Natural killer cell (primary cell): ENCODE results near the gene FBXL17. TPM values are rescaled to one million over a fixed set of nuclear protein-coding genes. Genes with fewer than 3 reads are reported as not detected.

ENCODE experiments used
- ATAC-seq, 3 donors: fragments of 150-1000 bp in 2 of 3; fragments of 200-7000 bp in 1 of 3; cut with Tn5 transposase; 1 replicate in 1 of 3; 2 replicates in 2 of 3; pipeline ENCODE4 v1.10.0; 2021; ENCODE audit warnings: mild to moderate bottlenecking in 2 of 3, moderate library complexity in 2 of 3
- DNase-seq, 2 donors: peaks; one replicate each; pipeline versions ENCODE4 v3.0.0 to v3.0.0-alpha.2; 2013 to 2021; ENCODE audit warnings: mixed read lengths in 1 of 2
- H3K27ac ChIP-seq: one replicate; pipeline ENCODE4 v1.5.1; 2013; ENCODE audit warnings: mild to moderate bottlenecking, low read length
- H3K27me3 ChIP-seq: one replicate; pipeline ENCODE4 v1.6.1; 2013; ENCODE audit warnings: low read length; ENCODE audit not compliant: control insufficient read depth, insufficient read depth
- H3K36me3 ChIP-seq: one replicate; pipeline ENCODE4 v1.6.1; 2013; ENCODE audit warnings: low read length; ENCODE audit not compliant: control insufficient read depth, insufficient read depth
- H3K4me1 ChIP-seq: one replicate; pipeline ENCODE4 v1.6.1; 2013; ENCODE audit warnings: low read length; ENCODE audit not compliant: control insufficient read depth, insufficient read depth
- H3K4me3 ChIP-seq: one replicate; pipeline ENCODE4 v1.5.1; 2013; ENCODE audit warnings: low read length
- H3K9me3 ChIP-seq: one replicate; pipeline ENCODE4 v1.6.1; 2013; ENCODE audit warnings: low read length; ENCODE audit not compliant: control insufficient read depth, insufficient read depth
- H3K27ac Mint-ChIP-seq, 2 donors: one replicate each; pipeline ENCODE4 v1.8.0; 2022; ENCODE audit warnings: mild to moderate bottlenecking in 2 of 2, mixed read lengths in 2 of 2, moderate library complexity in 1 of 2
- H3K27me3 Mint-ChIP-seq, 2 donors: one replicate each; pipeline ENCODE4 v1.8.0; 2022; ENCODE audit warnings: low read depth in 2 of 2, mixed read lengths in 2 of 2
- H3K36me3 Mint-ChIP-seq: one replicate; pipeline ENCODE4 v1.8.0; 2022; ENCODE audit warnings: mixed read lengths
- H3K4me1 Mint-ChIP-seq, 2 donors: one replicate each; pipeline ENCODE4 v1.8.0; 2022; ENCODE audit warnings: mixed read lengths in 2 of 2
- H3K4me3 Mint-ChIP-seq: one replicate; pipeline ENCODE4 v1.8.0; 2022; ENCODE audit warnings: mild to moderate bottlenecking, moderate library complexity, mixed read lengths
- H3K9me3 Mint-ChIP-seq, 2 donors: one replicate each; pipeline ENCODE4 v1.8.0; 2022; ENCODE audit warnings: mixed read lengths in 2 of 2
- CTCF ChIP-seq: fragments of 200-600 bp; IDR thresholded peaks from one replicate; pipeline ENCODE4 v1.8.0; 2022; ENCODE audit warnings: antibody characterized with exemption
- WGBS: methylation state at CpG from one replicate; pipeline ENCODE4 v1.1.7; 2013; ENCODE audit warnings: missing lambda C conversion rate; ENCODE audit not compliant: insufficient coverage; 5-methylcytosine and 5-hydroxymethylcytosine counted together
- intact Hi-C: fragments of 100-400 bp; cut with micrococcal nuclease; formaldehyde crosslinking; loops from one replicate; pipeline ENCODE4 v1.14.2; 2022
- total RNA-seq, 4 donors: library from RNA; stranded (reverse); fragments of 120-200 nt in 1 of 4; gene quantifications; one replicate each; pipeline versions ENCODE4 v1.2.3 to v1.2.4, GENCODE V29; 2013 to 2022

Gene FBXL17
- total RNA-seq, 3 donors from 2014 or later (not counting 1 experiment from before 2014, with no cell fraction given) = 34.2 to 46.8 (median 34.9) TPM

- Mint-ChIP-seq H3K9me3 (peaks cover 0 to 3% of the 10 kb centered on the region in 2 donors), H3K27me3 (peaks cover 6 to 18% of the 10 kb centered on the region in 2 donors), H3K4me3 (no peak overlapping the region), H3K36me3 (no peaks in the 10 kb centered on the region), H3K27ac (no peak overlapping the region), H3K4me1 (no peaks in the 10 kb centered on the region)
- intact Hi-C loops = no loop called here
- no peaks in the 10 kb centered on the region for H3K27me3 ChIP-seq
- TF ChIP-seq CTCF = no peak
- 100% methylated on average over 1 of the region's 5 CpGs for WGBS
- no peak overlapping the region for H3K4me3 ChIP-seq
- DNase-seq = no peak
- no peaks in the 10 kb centered on the region for H3K36me3 ChIP-seq
- H3K4me1 ChIP-seq = no peaks in the 10 kb centered on the region
- ATAC-seq = no peak
- no peak overlapping the region for H3K27ac ChIP-seq
- no peaks in the 10 kb centered on the region for H3K9me3 ChIP-seq
Measured at GRCh38 chr5:107849118-107849517, 532.8 kb downstream of the FBXL17 start.

GRCh38 chr5:107840592-107840991 lies 541.3 kb downstream of the FBXL17 start:
- Mint-ChIP-seq H3K4me1 (no peaks in the 10 kb centered on the region), H3K4me3 (no peak overlapping the region), H3K9me3 (no peaks in the 10 kb centered on the region), H3K27me3 (peaks cover 8 to 30% of the 10 kb centered on the region in 2 donors), H3K27ac (no peak overlapping the region), H3K36me3 (no peaks in the 10 kb centered on the region)
- Histone ChIP-seq H3K4me1 (no peaks in the 10 kb centered on the region), H3K27me3 (no peaks in the 10 kb centered on the region), H3K27ac (no peak overlapping the region), H3K9me3 (no peaks in the 10 kb centered on the region), H3K4me3 (no peak overlapping the region), H3K36me3 (no peaks in the 10 kb centered on the region)
- WGBS = 72% methylated on average over 3 of the region's 4 CpGs
- no peak for ATAC-seq
- no peak for TF ChIP-seq CTCF
- intact Hi-C loops = no loop called here
- no peak for DNase-seq

DNA sequence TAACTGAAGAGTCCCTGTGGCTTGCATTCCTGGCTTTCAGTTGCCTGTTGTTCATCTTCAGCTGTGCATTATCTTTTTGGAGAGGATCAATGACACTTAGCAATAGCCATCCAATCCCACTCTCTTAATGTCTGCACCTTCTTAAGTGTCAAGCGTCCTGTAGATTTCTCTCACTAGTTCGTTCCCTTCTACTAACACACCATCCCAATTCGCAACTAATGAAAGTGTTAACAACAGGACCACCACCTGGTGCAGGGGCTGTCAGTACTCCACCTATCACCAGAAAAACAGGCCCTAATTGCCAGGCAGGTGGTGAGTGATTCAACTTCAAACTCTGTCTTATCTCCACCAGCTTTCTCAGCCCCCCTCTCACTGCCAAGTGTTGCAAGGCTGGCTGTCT lies 541.7 kb downstream of the FBXL17 start:
- peaks cover 8 to 26% of the 10 kb centered on the region in 2 donors for H3K27me3 Mint-ChIP-seq
- ATAC-seq (no peak), DNase-seq (no peak)
- Histone ChIP-seq H3K9me3 (no peaks in the 10 kb centered on the region), H3K36me3 (no peaks in the 10 kb centered on the region), H3K4me3 (no peak overlapping the region), H3K27me3 (no peaks in the 10 kb centered on the region), H3K27ac (no peak overlapping the region), H3K4me1 (no peaks in the 10 kb centered on the region)
- H3K36me3 Mint-ChIP-seq = no peaks in the 10 kb centered on the region
- H3K27ac Mint-ChIP-seq = no peak overlapping the region
- no peak for TF ChIP-seq CTCF
- WGBS = 78% methylated on average over 3 of the region's 3 CpGs
- H3K4me3 Mint-ChIP-seq = no peak overlapping the region
- intact Hi-C loops = no loop called here
- H3K4me1 Mint-ChIP-seq = no peaks in the 10 kb centered on the region
- no peaks in the 10 kb centered on the region for H3K9me3 Mint-ChIP-seq

GRCh38 chr5:107835096-107835495 lies 546.8 kb downstream of the FBXL17 start:
- Histone ChIP-seq H3K27ac (no peak overlapping the region), H3K4me3 (no peak overlapping the region), H3K36me3 (no peaks in the 10 kb centered on the region), H3K9me3 (no peaks in the 10 kb centered on the region), H3K4me1 (no peaks in the 10 kb centered on the region), H3K27me3 (no peaks in the 10 kb centered on the region)
- TF ChIP-seq CTCF = no peak
- intact Hi-C loops = no loop called here
- Mint-ChIP-seq H3K36me3 (no peaks in the 10 kb centered on the region), H3K9me3 (no peaks in the 10 kb centered on the region), H3K4me3 (no peak overlapping the region), H3K27me3 (peaks cover 3 to 16% of the 10 kb centered on the region in 2 donors), H3K27ac (no peak overlapping the region), H3K4me1 (no peaks in the 10 kb centered on the region)
- 92% methylated on average over 7 of the region's 8 CpGs for WGBS
- DNase-seq (no peak), ATAC-seq (no peak)
